ENCODE measurements around the gene PHACTR4. TPM values are rescaled to one million over a fixed set of nuclear protein-coding genes. Genes with fewer than 3 reads are reported as not detected.
A peak's percentile ranks its signal among the peaks of the same experiment; 100 is the strongest.

The PHACTR4 gene
- total and polyA plus RNA-seq, 2 of the 8 experiments (the other 6 are each of a cell fraction or from before 2014, with no cell fraction given) = 23.7 to 57.8 TPM

Small RNA genes within 50 kb of the gene (small RNA-seq; reads per million reads assigned to genes)
- not detected for gene RF00019 (ENCODE audit: insufficient read depth)
- not detected for gene RNU6ATAC27P (ENCODE audit: insufficient read depth)
- not detected for gene SNORA73A (ENCODE audit: insufficient read depth)
- gene SNORA73B (ENCODE audit: insufficient read depth) = 42.9 reads per million, percentile 96 among the genes with 10 or more reads in this experiment

Other genes starting within 250 kb of the PHACTR4 start
- 1.2 TPM in 2 replicates for gene PTAFR, start 193.1 kb upstream of the PHACTR4 start, total RNA-seq (2021; fragmentation: NEBNext Ultra II Directional; extraction: Animal tissue kit (Norgen Biotek cat#: 25700))
- gene PTAFR, start 193.1 kb upstream of the PHACTR4 start, polyA plus RNA-seq (2011; rRNA removed) = 3.4 and 4.9 TPM in 2 replicates
- gene DNAJC8, start 136.7 kb upstream of the PHACTR4 start, total RNA-seq (2021; fragmentation: NEBNext Ultra II Directional; extraction: Animal tissue kit (Norgen Biotek cat#: 25700)) = 129 and 134 TPM in 2 replicates
- gene DNAJC8, start 136.7 kb upstream of the PHACTR4 start, polyA plus RNA-seq (2011; rRNA removed) = 74.1 and 116 TPM in 2 replicates
- 198 and 202 TPM in 2 replicates for gene ATP5IF1, start 133.6 kb upstream of the PHACTR4 start, total RNA-seq (2021; fragmentation: NEBNext Ultra II Directional; extraction: Animal tissue kit (Norgen Biotek cat#: 25700))
- 242 and 292 TPM in 2 replicates for gene ATP5IF1, start 133.6 kb upstream of the PHACTR4 start, polyA plus RNA-seq (2011; rRNA removed)
- gene SESN2, start 110.2 kb upstream of the PHACTR4 start, total RNA-seq (2021; fragmentation: NEBNext Ultra II Directional; extraction: Animal tissue kit (Norgen Biotek cat#: 25700)) = 22.6 and 25.1 TPM in 2 replicates
- gene SESN2, start 110.2 kb upstream of the PHACTR4 start, polyA plus RNA-seq (2011; rRNA removed) = 33.0 and 54.4 TPM in 2 replicates
- 10.4 and 13.7 TPM in 2 replicates for gene MED18, start 40.7 kb upstream of the PHACTR4 start, total RNA-seq (2021; fragmentation: NEBNext Ultra II Directional; extraction: Animal tissue kit (Norgen Biotek cat#: 25700))
- gene MED18, start 40.7 kb upstream of the PHACTR4 start, polyA plus RNA-seq (2011; rRNA removed) = 17.3 and 17.5 TPM in 2 replicates
- 98.4 and 101 TPM in 2 replicates for gene RCC1, start 136.3 kb downstream of the PHACTR4 start, total RNA-seq (2021; fragmentation: NEBNext Ultra II Directional; extraction: Animal tissue kit (Norgen Biotek cat#: 25700))
- 48.5 and 66.4 TPM in 2 replicates for gene RCC1, start 136.3 kb downstream of the PHACTR4 start, polyA plus RNA-seq (2011; rRNA removed)
- gene TRNAU1AP, start 183.3 kb downstream of the PHACTR4 start, total RNA-seq (2021; fragmentation: NEBNext Ultra II Directional; extraction: Animal tissue kit (Norgen Biotek cat#: 25700)) = 30.8 and 35.2 TPM in 2 replicates
- 22.9 and 37.1 TPM in 2 replicates for gene TRNAU1AP, start 183.3 kb downstream of the PHACTR4 start, polyA plus RNA-seq (2011; rRNA removed)
- 12.5 and 13.6 TPM in 2 replicates for gene RAB42, start 222.5 kb downstream of the PHACTR4 start, total RNA-seq (2021; fragmentation: NEBNext Ultra II Directional; extraction: Animal tissue kit (Norgen Biotek cat#: 25700))
- 15.1 and 16.6 TPM in 2 replicates for gene RAB42, start 222.5 kb downstream of the PHACTR4 start, polyA plus RNA-seq (2011; rRNA removed)

Data from H1 (cell line).